Measurements from ENCODE around the gene OTULINL. TPM values are rescaled to one million over a fixed set of nuclear protein-coding genes. Genes with fewer than 3 reads are reported as not detected.
A peak's percentile ranks its signal among the peaks of the same experiment; 100 is the strongest.

The OTULINL gene
- total RNA-seq (0.27 and 0.42 TPM in 2 replicates), polyA plus RNA-seq (0.95 and 2.2 TPM in 2 replicates)

DNA sequence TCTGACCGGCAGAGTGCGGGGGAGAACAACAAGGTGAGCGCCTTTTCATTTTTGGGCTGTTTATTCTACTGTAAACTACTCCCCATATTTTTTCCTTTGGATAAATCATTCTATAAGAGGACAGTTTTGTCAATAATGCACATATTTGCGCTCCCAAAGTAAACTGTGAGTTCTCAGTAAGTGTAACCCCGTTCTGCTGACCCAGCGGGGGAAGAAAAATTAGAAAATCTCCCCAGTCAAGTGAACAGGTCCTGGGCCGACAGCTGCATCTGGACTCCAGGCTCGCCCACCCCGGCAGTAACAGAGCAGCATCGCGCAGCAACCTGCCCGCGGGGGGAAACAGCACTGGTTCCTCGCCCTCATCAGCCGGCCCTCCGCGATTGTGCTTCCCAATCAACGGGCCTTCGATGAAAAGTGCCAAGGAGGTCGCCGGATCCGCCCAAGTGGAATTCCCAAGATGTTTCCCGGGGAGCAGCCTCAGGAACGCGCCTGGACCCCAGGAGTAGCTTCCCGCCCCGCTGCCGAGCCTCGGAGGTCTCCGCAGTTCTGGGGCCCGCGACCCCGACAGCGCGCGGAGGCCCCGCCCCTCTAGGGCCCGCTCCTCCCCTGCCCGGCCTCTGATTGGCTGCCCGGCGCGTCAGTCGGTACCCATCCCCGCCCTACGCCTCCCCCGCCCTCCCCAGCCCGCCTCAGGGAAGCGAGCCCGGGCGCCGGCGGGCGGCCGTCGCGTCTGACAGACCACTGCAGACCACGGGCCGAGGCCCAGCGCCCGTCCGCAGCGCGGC is at the start of gene OTULINL:
OTULINL (plus strand) TSS at position 687 of the 785 bp plus-strand sequence. CDS start 103 bp downstream, outside the sequence.
- Histone ChIP-seq H3K27me3 (peaks cover 60% of the 10 kb centered on the region), H3K9me3 (ENCODE audit: low read depth) (no peaks in the 10 kb centered on the region), H3K4me1 (ENCODE audit: low read depth) (no peaks in the 10 kb centered on the region), H3K27ac (no peak within 1 kb of the TSS), H3K4me3 (peak within 1 kb of the TSS; percentile 47), H3K36me3 (no peaks in the 10 kb centered on the region)
- peak; percentile 82 to 90 for DNase-seq (ENCODE audit: low read depth in 1 of 2, low spot score in 1 of 2)
- TF ChIP-seq CTCF (IDR thresholded peaks at IDR 0.05; ENCODE audit: low read depth, low read length), result no peak

DNA sequence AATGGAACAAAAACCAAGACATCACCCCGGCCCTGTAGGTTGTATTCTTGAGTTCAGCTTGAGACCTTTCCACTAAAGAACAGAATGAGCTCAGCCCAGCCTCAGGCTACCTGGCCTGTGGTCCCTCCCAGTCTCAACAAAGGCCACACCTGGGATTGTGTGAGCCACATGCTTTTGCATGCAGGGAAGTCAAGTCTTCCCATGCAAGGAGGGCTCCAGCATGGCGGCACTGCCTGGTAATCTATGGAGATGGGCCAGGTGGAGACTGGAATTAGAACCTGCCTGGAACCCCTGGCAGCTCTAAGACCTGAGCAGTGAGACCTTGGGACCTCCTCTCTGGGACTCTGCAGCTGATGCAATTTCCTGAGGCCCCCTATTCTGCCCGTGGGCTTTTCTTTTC is 49.4 kb upstream of the OTULINL start:
- no peak overlapping the region for H3K27ac ChIP-seq
- DNase-seq (ENCODE audit: low read depth in 1 of 2, low spot score in 1 of 2), result no peak
- H3K36me3 ChIP-seq, result no peaks in the 10 kb centered on the region
- H3K4me1 ChIP-seq (ENCODE audit: low read depth), result no peaks in the 10 kb centered on the region
- H3K4me3 ChIP-seq, result no peak overlapping the region
- no peaks in the 10 kb centered on the region for H3K9me3 ChIP-seq (ENCODE audit: low read depth)
- TF ChIP-seq CTCF (IDR thresholded peaks at IDR 0.05; ENCODE audit: low read depth, low read length), result no peak
- no peaks in the 10 kb centered on the region for H3K27me3 ChIP-seq

- no peaks in the 10 kb centered on the region for H3K27me3 ChIP-seq
- peak in 1 of 2 donors; percentile 53 for DNase-seq (ENCODE audit: low read depth in 1 of 2, low spot score in 1 of 2)
- no peaks in the 10 kb centered on the region for H3K9me3 ChIP-seq (ENCODE audit: low read depth)
- no peaks in the 10 kb centered on the region for H3K36me3 ChIP-seq
- no peak overlapping the region for H3K27ac ChIP-seq
- no peak for TF ChIP-seq CTCF (IDR thresholded peaks at IDR 0.05; ENCODE audit: low read depth, low read length)
- no peaks in the 10 kb centered on the region for H3K4me1 ChIP-seq (ENCODE audit: low read depth)
- no peak overlapping the region for H3K4me3 ChIP-seq
Observed at GRCh38 chr5:14534773-14535172, 46.8 kb upstream of the OTULINL start.

DNA sequence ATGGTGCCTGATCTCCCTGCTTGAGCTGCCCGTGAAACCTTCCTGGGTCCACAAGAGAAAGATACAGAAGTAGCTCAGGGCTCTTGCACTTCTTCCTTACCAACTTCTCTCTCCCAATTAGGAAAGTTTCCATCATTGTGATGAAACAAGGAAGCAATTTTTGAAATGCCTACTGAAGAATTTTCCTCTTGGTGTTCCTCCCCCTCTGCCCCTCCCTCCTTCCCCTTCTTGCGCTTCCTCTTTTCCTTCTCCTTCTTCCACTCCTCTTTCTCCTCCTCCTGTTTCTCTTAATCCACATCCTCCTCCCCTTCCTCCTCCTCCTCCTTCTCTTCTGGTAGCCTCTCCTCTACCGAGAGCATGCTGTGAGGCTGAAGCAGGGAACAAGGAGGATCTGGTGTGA is 36.3 kb upstream of the OTULINL start:
- no peaks in the 10 kb centered on the region for H3K9me3 ChIP-seq (ENCODE audit: low read depth)
- H3K4me3 ChIP-seq, result no peak overlapping the region
- H3K27ac ChIP-seq, result no peak overlapping the region
- no peaks in the 10 kb centered on the region for H3K36me3 ChIP-seq
- H3K4me1 ChIP-seq (ENCODE audit: low read depth), result no peaks in the 10 kb centered on the region
- DNase-seq (ENCODE audit: low read depth in 1 of 2, low spot score in 1 of 2), result peak in 1 of 2 donors; percentile 28
- TF ChIP-seq CTCF (IDR thresholded peaks at IDR 0.05; ENCODE audit: low read depth, low read length), result no peak
- H3K27me3 ChIP-seq, result no peaks in the 10 kb centered on the region

DNA sequence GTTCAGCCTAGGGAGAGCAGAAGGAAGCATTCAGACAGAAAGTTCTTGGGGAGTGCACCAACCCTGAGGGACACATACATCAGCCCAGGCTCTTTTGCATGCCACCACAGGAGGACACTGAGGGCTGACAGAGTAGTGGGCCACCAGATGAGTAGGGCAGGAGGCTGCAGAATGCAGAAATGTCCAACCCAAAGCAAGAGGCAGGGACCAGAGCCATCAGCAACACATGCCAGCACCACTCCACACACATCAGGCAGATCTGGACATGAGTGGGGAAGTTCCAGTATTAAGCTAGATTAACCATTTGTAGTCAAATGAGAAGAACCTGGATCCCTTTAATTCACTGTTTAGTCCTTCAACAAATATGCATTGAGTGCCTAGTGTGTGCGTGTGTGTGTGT is 35.7 kb upstream of the OTULINL start:
- H3K4me1 ChIP-seq (ENCODE audit: low read depth), result no peaks in the 10 kb centered on the region
- no peak for DNase-seq (ENCODE audit: low read depth in 1 of 2, low spot score in 1 of 2)
- no peaks in the 10 kb centered on the region for H3K36me3 ChIP-seq
- no peaks in the 10 kb centered on the region for H3K9me3 ChIP-seq (ENCODE audit: low read depth)
- no peak overlapping the region for H3K4me3 ChIP-seq
- no peak for TF ChIP-seq CTCF (IDR thresholded peaks at IDR 0.05; ENCODE audit: low read depth, low read length)
- H3K27me3 ChIP-seq, result no peaks in the 10 kb centered on the region
- H3K27ac ChIP-seq, result no peak overlapping the region

Data from cardiac muscle cell (in vitro differentiated cells and primary cell).